ENCODE results near the gene HOXC12.

The HOXC12 gene

GRCh38 chr12:53956914-53957536, 2.3 kb downstream of the HOXC12 start:
- 27% methylated on average over 11 of the region's 11 CpGs for WGBS, 2 experiments
- Histone ChIP-seq H3K9me3 (ENCODE audit: control insufficient read depth, low read length) (no peaks in the 10 kb centered on the region), H3K27me3 (ENCODE audit: control insufficient read depth, insufficient read depth, low read length, poor library complexity, severe bottlenecking) (peaks cover 100% of the 10 kb centered on the region), H3K4me3 (ENCODE audit: insufficient read depth, low read depth, low read length) (no peak overlapping the region), H3K27ac (ENCODE audit: insufficient read depth, low read depth, low read length, poor library complexity, severe bottlenecking) (no peak overlapping the region), H3K4me1 (ENCODE audit: control insufficient read depth, insufficient read depth, low read length) (no peaks in the 10 kb centered on the region), H3K36me3 (ENCODE audit: control insufficient read depth, insufficient read depth, low read length) (no peaks in the 10 kb centered on the region)

GRCh38 chr12:53958128-53958527, 3.4 kb downstream of the HOXC12 start:
- Histone ChIP-seq H3K4me1 (ENCODE audit: control insufficient read depth, insufficient read depth, low read length) (no peaks in the 10 kb centered on the region), H3K4me3 (ENCODE audit: insufficient read depth, low read depth, low read length) (no peak overlapping the region), H3K27ac (ENCODE audit: insufficient read depth, low read depth, low read length, poor library complexity, severe bottlenecking) (no peak overlapping the region), H3K9me3 (ENCODE audit: control insufficient read depth, low read length) (no peaks in the 10 kb centered on the region), H3K36me3 (ENCODE audit: control insufficient read depth, insufficient read depth, low read length) (no peaks in the 10 kb centered on the region), H3K27me3 (ENCODE audit: control insufficient read depth, insufficient read depth, low read length, poor library complexity, severe bottlenecking) (peaks cover 100% of the 10 kb centered on the region)
- WGBS, 2 experiments, result 37 to 38% methylated on average over 3 of the region's 3 CpGs

- H3K27ac ChIP-seq (ENCODE audit: insufficient read depth, low read depth, low read length, poor library complexity, severe bottlenecking), result no peak overlapping the region
- no peak overlapping the region for H3K4me3 ChIP-seq (ENCODE audit: insufficient read depth, low read depth, low read length)
- WGBS, 2 experiments, result 19 to 21% methylated on average over 4 of the region's 4 CpGs
- H3K4me1 ChIP-seq (ENCODE audit: control insufficient read depth, insufficient read depth, low read length), result no peaks in the 10 kb centered on the region
- H3K9me3 ChIP-seq (ENCODE audit: control insufficient read depth, low read length), result no peaks in the 10 kb centered on the region
- H3K27me3 ChIP-seq (ENCODE audit: control insufficient read depth, insufficient read depth, low read length, poor library complexity, severe bottlenecking), result peaks cover 100% of the 10 kb centered on the region
- no peaks in the 10 kb centered on the region for H3K36me3 ChIP-seq (ENCODE audit: control insufficient read depth, insufficient read depth, low read length)
Observed at GRCh38 chr12:53959314-53959713, 4.6 kb downstream of the HOXC12 start.

GRCh38 chr12:53960187-53961024, 5.7 kb downstream of the HOXC12 start:
- H3K36me3 ChIP-seq (ENCODE audit: control insufficient read depth, insufficient read depth, low read length), result no peaks in the 10 kb centered on the region
- H3K27me3 ChIP-seq (ENCODE audit: control insufficient read depth, insufficient read depth, low read length, poor library complexity, severe bottlenecking), result peaks cover 100% of the 10 kb centered on the region
- H3K4me1 ChIP-seq (ENCODE audit: control insufficient read depth, insufficient read depth, low read length), result no peaks in the 10 kb centered on the region
- WGBS, 2 experiments, result 22 to 23% methylated on average over 39 of the region's 39 CpGs
- H3K27ac ChIP-seq (ENCODE audit: insufficient read depth, low read depth, low read length, poor library complexity, severe bottlenecking), result no peak overlapping the region
- H3K4me3 ChIP-seq (ENCODE audit: insufficient read depth, low read depth, low read length), result no peak overlapping the region
- no peaks in the 10 kb centered on the region for H3K9me3 ChIP-seq (ENCODE audit: control insufficient read depth, low read length)

- Histone ChIP-seq H3K9me3 (ENCODE audit: control insufficient read depth, low read length) (no peaks in the 10 kb centered on the region), H3K4me1 (ENCODE audit: control insufficient read depth, insufficient read depth, low read length) (no peaks in the 10 kb centered on the region), H3K27ac (ENCODE audit: insufficient read depth, low read depth, low read length, poor library complexity, severe bottlenecking) (no peak overlapping the region), H3K36me3 (ENCODE audit: control insufficient read depth, insufficient read depth, low read length) (no peaks in the 10 kb centered on the region), H3K4me3 (ENCODE audit: insufficient read depth, low read depth, low read length) (no peak overlapping the region), H3K27me3 (ENCODE audit: control insufficient read depth, insufficient read depth, low read length, poor library complexity, severe bottlenecking) (peaks cover 100% of the 10 kb centered on the region)
- WGBS, 2 experiments, result 3% methylated on average over 72 of the region's 72 CpGs
Observed at GRCh38 chr12:53961025-53961761, 6.5 kb downstream of the HOXC12 start.

GRCh38 chr12:53963005-53963404, 8.3 kb downstream of the HOXC12 start:
- peaks cover 100% of the 10 kb centered on the region for H3K27me3 ChIP-seq (ENCODE audit: control insufficient read depth, insufficient read depth, low read length, poor library complexity, severe bottlenecking)
- WGBS, 2 experiments, result 26 to 30% methylated on average over 7 of the region's 7 CpGs

GRCh38 chr12:53963434-53964314, 9.0 kb downstream of the HOXC12 start:
- Histone ChIP-seq H3K36me3 (ENCODE audit: control insufficient read depth, insufficient read depth, low read length) (no peaks in the 10 kb centered on the region), H3K27me3 (ENCODE audit: control insufficient read depth, insufficient read depth, low read length, poor library complexity, severe bottlenecking) (peaks cover 100% of the 10 kb centered on the region), H3K4me1 (ENCODE audit: control insufficient read depth, insufficient read depth, low read length) (no peaks in the 10 kb centered on the region), H3K4me3 (ENCODE audit: insufficient read depth, low read depth, low read length) (no peak overlapping the region), H3K27ac (ENCODE audit: insufficient read depth, low read depth, low read length, poor library complexity, severe bottlenecking) (no peak overlapping the region), H3K9me3 (ENCODE audit: control insufficient read depth, low read length) (no peaks in the 10 kb centered on the region)
- 9 to 10% methylated on average over 38 of the region's 38 CpGs for WGBS, 2 experiments

More at GRCh38 chr12:53963005-53963404, 8.3 kb downstream of the HOXC12 start:
- H3K36me3 ChIP-seq (ENCODE audit: control insufficient read depth, insufficient read depth, low read length), result no peaks in the 10 kb centered on the region
- no peak overlapping the region for H3K27ac ChIP-seq (ENCODE audit: insufficient read depth, low read depth, low read length, poor library complexity, severe bottlenecking)
- no peaks in the 10 kb centered on the region for H3K9me3 ChIP-seq (ENCODE audit: control insufficient read depth, low read length)
- no peaks in the 10 kb centered on the region for H3K4me1 ChIP-seq (ENCODE audit: control insufficient read depth, insufficient read depth, low read length)
- no peak overlapping the region for H3K4me3 ChIP-seq (ENCODE audit: insufficient read depth, low read depth, low read length)

GRCh38 chr12:53964315-53964713, 9.6 kb downstream of the HOXC12 start:
- Histone ChIP-seq H3K9me3 (ENCODE audit: control insufficient read depth, low read length) (no peaks in the 10 kb centered on the region), H3K4me1 (ENCODE audit: control insufficient read depth, insufficient read depth, low read length) (no peaks in the 10 kb centered on the region), H3K27ac (ENCODE audit: insufficient read depth, low read depth, low read length, poor library complexity, severe bottlenecking) (no peak overlapping the region), H3K36me3 (ENCODE audit: control insufficient read depth, insufficient read depth, low read length) (no peaks in the 10 kb centered on the region), H3K27me3 (ENCODE audit: control insufficient read depth, insufficient read depth, low read length, poor library complexity, severe bottlenecking) (peaks cover 100% of the 10 kb centered on the region), H3K4me3 (ENCODE audit: insufficient read depth, low read depth, low read length) (no peak overlapping the region)
- 6 to 18% methylated on average over 2 of the region's 2 CpGs for WGBS, 2 experiments

- H3K4me1 ChIP-seq (ENCODE audit: control insufficient read depth, insufficient read depth, low read length), result no peaks in the 10 kb centered on the region
- H3K9me3 ChIP-seq (ENCODE audit: control insufficient read depth, low read length), result no peaks in the 10 kb centered on the region
- peaks cover 100% of the 10 kb centered on the region for H3K27me3 ChIP-seq (ENCODE audit: control insufficient read depth, insufficient read depth, low read length, poor library complexity, severe bottlenecking)
- H3K27ac ChIP-seq (ENCODE audit: insufficient read depth, low read depth, low read length, poor library complexity, severe bottlenecking), result no peak overlapping the region
- WGBS, 2 experiments, result 3% methylated on average over 18 of the region's 18 CpGs
- H3K4me3 ChIP-seq (ENCODE audit: insufficient read depth, low read depth, low read length), result no peak overlapping the region
- H3K36me3 ChIP-seq (ENCODE audit: control insufficient read depth, insufficient read depth, low read length), result no peaks in the 10 kb centered on the region
Observed at GRCh38 chr12:53965281-53966084, 10.8 kb downstream of the HOXC12 start.

Data from ectodermal cell (in vitro differentiated cells).